Activated CD4-positive, alpha-beta T cell treated with anti-CD3 and anti-CD28 coated beads, Interleukin-2, amount 50 U/mL, for 1 hour (primary cell): ENCODE measurements around the gene MIGA2.

Experiments used
- DNase-seq: peaks from one replicate; pipeline ENCODE4 v3.0.0-alpha.2; 2020

Gene MIGA2

GRCh38 chr9:129074106-129074505 is 37.7 kb downstream of the MIGA2 start:
- no peak for DNase-seq

- no peak for DNase-seq
Observed at GRCh38 chr9:129075996-129076639, 39.7 kb downstream of the MIGA2 start.

- no peak for DNase-seq
Observed at GRCh38 chr9:129076640-129077037, 40.2 kb downstream of the MIGA2 start.

- DNase-seq: no peak
Observed at GRCh38 chr9:129077236-129077635, 40.8 kb downstream of the MIGA2 start.

GRCh38 chr9:129078691-129079503 is 42.5 kb downstream of the MIGA2 start:
- no peak for DNase-seq

GRCh38 chr9:129079829-129080228 is 43.4 kb downstream of the MIGA2 start:
- DNase-seq: no peak

GRCh38 chr9:129080298-129080600 is 43.8 kb downstream of the MIGA2 start:
- DNase-seq: no peak

- DNase-seq: peak; percentile 98
Observed at GRCh38 chr9:129080601-129081387, 44.4 kb downstream of the MIGA2 start, which contains the start of gene DOLPP1. Gene DOLPP1 (plus strand): TSS chr9:129081111. CDS start chr9:129081132, 21 bp downstream.

GRCh38 chr9:129081388-129081904 is 45.0 kb downstream of the MIGA2 start:
- no peak for DNase-seq

- DNase-seq: no peak
Observed at GRCh38 chr9:129084087-129084486, 47.7 kb downstream of the MIGA2 start.

- no peak for DNase-seq
Observed at GRCh38 chr9:129089246-129089645, 52.8 kb downstream of the MIGA2 start.

- DNase-seq: no peak
Observed at GRCh38 chr9:129093602-129094386, 57.4 kb downstream of the MIGA2 start.

- no peak for DNase-seq
Observed at GRCh38 chr9:129094387-129095169, 58.2 kb downstream of the MIGA2 start.

GRCh38 chr9:129095170-129095667 is 58.8 kb downstream of the MIGA2 start:
- no peak for DNase-seq

- DNase-seq: no peak
Observed at GRCh38 chr9:129095908-129096307, 59.5 kb downstream of the MIGA2 start.

- DNase-seq: no peak
Observed at GRCh38 chr9:129097671-129098306, 61.4 kb downstream of the MIGA2 start.

- no peak for DNase-seq
Observed at GRCh38 chr9:129098328-129098727, 61.9 kb downstream of the MIGA2 start.

- no peak for DNase-seq
Observed at GRCh38 chr9:129100383-129101169, 64.2 kb downstream of the MIGA2 start.

GRCh38 chr9:129101279-129101678 is 64.9 kb downstream of the MIGA2 start:
- DNase-seq: no peak

GRCh38 chr9:129102095-129102525 is 65.7 kb downstream of the MIGA2 start:
- DNase-seq: no peak
